ENCODE measurements around the gene SLC25A15.
"Not testable (repeated sequence)": the region's sequence is repeated elsewhere in the genome, so short reads cannot be mapped to it uniquely, and the experiment has no call there.

SLC25A15 gene

GRCh38 chr13:40781717-40782116 is 7.7 kb upstream of the SLC25A15 start:
- no peak for DNase-seq (ENCODE audit: low read depth)

GRCh38 chr13:40782971-40783370 is 6.4 kb upstream of the SLC25A15 start:
- not testable (repeated sequence) for DNase-seq (ENCODE audit: low read depth)

- DNase-seq (ENCODE audit: low read depth), result no peak
Measured at GRCh38 chr13:40784540-40784939, 4.9 kb upstream of the SLC25A15 start.

- DNase-seq (ENCODE audit: low read depth), result no peak
Measured at GRCh38 chr13:40786568-40786996, 2.8 kb upstream of the SLC25A15 start.

DNA sequence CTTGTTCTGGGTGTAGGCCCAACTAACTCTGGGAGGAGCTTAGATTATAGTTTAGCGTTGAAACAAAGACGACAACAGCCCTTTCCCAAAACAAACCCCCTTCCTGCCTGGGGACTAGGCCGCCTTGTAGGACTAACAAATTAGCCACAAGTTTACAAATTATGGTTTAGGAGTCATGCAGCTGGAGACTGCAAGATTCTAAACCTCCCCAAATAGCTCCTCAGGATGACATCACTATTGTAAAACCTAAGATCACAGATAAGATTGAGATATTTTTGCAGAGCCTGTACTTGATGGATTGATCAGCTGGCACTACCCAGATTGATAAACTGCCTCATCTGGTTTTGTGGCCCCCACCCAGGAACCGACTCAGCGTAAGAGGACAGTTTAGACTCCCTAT is 2.3 kb upstream of the SLC25A15 start:
- no peak for DNase-seq (ENCODE audit: low read depth)

DNA sequence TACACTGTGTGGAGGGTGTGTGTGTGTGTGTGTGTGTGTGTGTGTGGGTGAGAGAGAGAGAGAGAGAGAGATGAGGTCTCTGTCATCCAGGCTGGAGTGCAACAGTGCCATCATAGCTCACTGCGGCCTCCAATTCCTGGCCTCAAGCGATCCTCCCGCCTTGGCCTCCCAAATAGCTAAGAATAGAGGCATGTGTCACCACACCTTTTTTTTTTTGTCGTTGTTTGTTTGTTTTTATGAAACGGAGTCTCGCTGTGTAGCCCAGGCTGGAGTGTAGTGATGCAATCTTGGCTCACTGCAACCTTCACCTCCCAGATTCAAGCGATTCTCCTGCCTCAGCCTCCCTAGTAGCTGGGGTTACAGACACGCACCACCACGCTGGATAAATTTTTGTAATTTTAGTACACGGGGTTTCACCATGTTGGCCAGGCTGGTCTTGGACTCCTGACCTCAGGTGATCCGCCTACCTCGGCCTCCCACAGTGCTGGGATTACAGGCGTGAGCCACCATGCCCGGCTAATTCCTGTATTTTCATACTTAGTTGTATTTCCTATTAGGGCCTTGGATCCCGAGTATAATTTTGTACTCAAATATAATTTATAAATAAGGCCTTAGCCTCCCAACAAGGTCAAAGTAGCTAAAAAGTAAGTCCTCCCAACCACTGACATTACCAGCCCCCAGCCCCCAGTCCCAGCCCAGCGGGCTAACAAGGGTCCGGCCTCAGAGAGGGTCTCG is 704 bp upstream of the SLC25A15 start:
- not testable (repeated sequence) for DNase-seq (ENCODE audit: low read depth)

- DNase-seq (ENCODE audit: low read depth), result no peak
Measured at GRCh38 chr13:40790154-40790616, 774 bp downstream of the SLC25A15 start.

- DNase-seq (ENCODE audit: low read depth), result no peak
Measured at GRCh38 chr13:40792284-40793051, 3.1 kb downstream of the SLC25A15 start.

- no peak for DNase-seq (ENCODE audit: low read depth)
Measured at GRCh38 chr13:40793339-40793738, 3.9 kb downstream of the SLC25A15 start.

DNA sequence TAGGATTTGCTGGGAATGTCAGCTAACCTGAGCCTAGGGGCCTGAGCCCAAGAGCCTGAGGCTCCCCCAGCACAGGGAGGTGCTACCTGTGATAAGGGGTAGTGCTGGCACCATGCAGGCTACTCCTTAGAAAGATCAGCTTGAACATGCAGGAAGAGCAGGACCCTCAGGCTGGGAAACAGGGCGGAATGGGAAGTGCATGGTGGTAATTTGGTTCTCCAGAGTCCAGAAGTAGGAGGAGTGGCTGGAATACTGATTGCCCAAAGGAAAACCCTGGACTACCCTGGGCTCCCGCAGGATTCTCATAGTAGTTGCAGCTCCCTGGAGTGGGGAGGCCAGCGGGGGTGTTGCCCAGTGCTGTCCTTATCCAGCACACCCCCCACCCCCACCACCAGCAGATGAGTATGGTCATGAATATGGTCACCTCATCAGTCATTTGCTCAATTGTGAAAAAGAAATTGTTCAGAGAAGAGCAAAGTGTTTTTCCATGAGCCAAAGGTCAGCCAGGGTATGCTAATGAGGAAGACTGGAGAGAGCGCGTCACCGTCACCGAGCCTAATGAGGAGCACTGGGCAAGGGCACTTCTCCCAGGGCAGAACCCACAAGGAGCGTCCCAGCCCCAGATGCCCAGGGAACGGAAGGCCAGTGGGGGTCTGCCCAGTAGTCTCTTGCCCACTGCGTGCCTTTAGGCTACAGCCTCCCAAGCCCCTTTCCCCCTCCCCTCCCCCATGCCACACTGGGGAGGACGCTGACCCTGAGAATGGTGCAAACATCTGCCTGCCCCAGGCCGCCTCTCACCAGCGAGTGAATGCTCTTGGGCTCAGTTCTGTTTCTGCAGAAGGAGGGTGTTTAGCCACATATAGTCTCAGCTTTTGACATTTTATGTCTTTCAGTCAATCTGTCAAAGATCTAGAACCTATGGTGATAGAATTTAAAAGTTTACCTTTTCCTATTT is 5.3 kb downstream of the SLC25A15 start:
- no peak for DNase-seq (ENCODE audit: low read depth)

- no peak for DNase-seq (ENCODE audit: low read depth)
Measured at GRCh38 chr13:40796649-40797048, 7.2 kb downstream of the SLC25A15 start.

- DNase-seq (ENCODE audit: low read depth), result no peak
Measured at GRCh38 chr13:40798380-40798779, 9.0 kb downstream of the SLC25A15 start.

DNA sequence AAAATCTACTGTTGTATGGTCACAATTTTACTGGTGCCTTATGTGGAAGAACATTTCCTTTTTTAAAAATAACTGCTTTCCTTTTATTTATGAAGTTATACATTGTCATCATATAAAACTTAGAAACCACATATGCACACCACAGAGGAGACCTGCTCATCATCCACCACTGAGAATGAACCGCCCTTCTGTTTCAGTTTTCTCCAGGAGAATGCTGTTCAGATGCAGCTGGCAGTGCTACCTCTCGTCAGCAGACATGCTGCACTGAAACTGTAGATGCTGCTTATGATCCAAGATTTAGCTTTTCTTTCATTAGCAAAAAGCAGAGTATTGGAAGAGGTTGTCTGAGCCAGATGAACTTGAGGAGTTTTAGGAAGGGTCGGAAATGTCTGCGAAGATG is 10.1 kb downstream of the SLC25A15 start:
- no peak for DNase-seq (ENCODE audit: low read depth)

- no peak for DNase-seq (ENCODE audit: low read depth)
Measured at GRCh38 chr13:40800559-40800958, 11.1 kb downstream of the SLC25A15 start.

DNA sequence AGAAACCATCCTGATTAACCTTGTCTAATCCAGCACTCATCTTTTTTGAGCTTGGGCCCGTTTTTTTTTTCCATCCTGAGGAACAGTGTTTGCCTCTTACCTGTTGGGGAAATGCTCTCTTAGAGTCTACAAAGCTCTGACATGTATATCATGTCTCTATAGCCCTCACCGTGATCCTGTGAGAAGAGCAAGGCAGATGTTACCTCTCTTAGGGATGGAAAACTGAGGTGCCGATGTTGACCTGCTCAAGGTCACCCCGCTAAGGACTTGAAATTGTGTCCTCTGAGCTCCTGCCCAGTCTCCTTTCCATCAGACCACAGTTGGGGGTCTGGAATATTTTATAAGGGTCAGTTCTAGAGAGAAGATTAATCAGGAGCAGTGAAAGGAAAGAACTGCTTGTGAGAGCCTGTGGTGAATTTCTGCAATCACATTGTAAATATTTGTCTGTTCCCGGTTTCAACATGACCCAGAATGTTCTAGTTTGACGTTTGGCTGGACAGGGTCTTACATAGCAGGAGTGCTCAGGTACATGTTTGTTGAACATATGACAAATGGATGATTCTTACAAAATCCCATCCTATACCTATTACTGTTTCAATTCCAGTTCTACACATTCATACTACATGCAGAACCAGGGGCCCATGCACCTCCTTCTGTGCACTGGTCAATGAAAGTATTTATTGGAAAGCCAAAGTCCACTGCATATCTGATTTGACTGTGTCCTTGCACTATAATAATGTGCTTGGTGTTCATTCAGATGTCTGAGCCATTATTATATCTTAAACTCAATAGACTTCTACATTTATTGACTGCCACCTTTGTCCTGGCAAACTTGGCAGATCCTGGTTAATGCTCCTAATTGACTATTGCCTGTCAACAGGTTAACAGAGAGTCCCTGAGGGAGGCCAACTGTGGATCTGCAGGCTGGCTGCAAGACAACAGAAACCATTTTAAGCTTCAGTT is 12.1 kb downstream of the SLC25A15 start:
- no peak for DNase-seq (ENCODE audit: low read depth)

DNA sequence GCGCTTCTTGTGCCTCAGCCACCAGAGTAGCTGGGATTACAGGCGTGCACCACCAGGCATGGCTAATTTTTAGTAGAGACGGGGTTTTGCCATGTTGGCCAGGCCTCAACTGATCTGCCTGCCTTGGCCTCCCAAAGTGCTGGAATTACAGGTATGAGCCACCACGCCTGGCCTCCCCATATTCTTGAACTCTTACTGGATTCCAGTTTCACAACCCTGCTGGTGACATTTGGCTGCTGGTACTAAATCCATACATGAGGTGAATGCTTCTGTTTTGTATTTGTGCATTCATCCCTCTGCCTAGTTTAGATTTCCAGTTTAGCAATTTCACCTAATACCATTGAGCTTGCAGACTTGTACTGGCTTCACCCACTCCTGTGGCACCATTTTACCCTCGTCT is 13.9 kb downstream of the SLC25A15 start:
- no peak for DNase-seq (ENCODE audit: low read depth)

DNA sequence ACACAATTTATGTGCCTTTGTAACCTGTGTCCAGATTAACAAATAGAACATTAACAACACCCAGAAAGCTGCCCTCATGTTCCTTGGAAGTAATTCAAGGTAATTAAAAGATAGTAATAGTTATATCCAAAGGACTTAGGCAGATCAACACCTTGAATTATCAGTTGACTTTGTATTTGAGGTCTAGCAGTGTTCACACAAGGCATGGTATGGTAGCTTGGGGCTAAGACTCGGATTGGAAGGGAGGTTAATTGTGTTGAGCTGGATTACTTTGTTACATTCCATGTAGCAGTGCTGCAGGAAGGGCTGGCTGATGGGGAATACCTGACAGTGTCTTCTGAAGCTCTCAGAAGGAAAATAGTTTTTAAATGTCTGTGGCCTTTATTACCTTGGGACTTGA is 16.8 kb downstream of the SLC25A15 start:
- no peak for DNase-seq (ENCODE audit: low read depth)

GRCh38 chr13:40809471-40809870 is 20.1 kb downstream of the SLC25A15 start:
- no peak for DNase-seq (ENCODE audit: low read depth)

- no peak for DNase-seq (ENCODE audit: low read depth)
Measured at GRCh38 chr13:40812102-40812501, 22.7 kb downstream of the SLC25A15 start.

DNA sequence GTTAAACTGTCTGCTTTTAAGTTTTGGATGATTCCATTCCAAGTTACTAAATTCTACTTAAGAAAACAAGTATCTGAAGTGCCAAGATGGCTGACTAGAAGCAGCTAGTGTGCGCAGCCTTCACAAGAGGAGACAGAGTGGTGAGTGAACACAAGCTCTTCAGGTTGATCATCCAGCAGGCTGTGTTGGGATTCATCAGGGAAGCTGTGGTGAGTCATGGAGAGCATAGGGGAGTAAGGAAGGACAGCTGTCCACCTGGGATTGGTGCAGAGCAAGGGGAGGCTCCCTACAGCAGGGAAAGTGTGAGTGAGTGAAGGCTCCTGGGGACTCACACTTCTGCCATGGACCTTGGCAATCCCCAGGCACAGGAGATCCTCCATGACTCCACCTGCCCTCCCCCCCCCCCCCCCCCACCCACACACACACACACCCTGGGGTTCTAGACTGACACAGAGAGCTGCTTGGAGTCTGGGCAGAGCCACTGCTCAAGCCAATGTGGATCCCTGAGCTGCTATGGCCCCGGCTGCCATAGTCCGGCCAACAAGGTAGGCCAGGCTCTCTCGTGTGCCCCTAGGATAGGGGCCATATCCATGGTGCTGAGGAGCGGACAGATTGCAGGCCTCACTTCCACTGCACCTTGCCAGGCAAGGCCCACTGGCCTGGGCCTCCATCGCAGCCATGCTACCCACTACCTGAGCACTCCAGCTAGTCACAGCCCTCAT is 23.5 kb downstream of the SLC25A15 start:
- no peak for DNase-seq (ENCODE audit: low read depth)
